Measurements from ENCODE around the gene HMBS.

The HMBS gene

DNA sequence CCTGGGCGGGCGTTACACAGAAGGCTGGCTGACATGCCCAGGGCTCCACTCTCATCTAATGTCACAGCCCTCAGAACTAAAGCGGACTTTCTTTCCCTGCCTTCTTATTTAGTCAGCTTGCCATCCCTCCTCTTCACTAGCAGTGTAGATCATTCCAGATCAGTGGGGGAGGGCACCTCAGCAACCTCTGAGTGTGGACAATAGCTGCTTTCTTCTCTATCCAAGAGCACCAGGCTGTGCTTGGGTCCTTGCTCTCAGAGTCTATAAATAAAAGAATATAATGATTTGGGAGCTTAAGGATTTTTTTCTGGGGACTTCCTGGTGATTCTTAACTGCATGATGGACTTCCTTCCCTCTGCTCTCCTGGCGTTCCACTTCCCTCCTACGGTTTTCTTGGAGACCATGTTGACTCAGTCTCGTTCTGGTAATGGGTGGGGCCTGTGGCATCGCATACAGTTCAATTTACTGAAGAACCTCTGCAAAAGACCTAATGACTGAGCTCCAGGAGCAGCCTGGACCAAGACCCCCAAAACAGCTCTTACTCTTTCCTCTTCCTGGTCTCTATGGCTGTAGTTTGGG is 2.9 kb upstream of the HMBS start:
- Mint-ChIP-seq H3K4me1 (peaks cover 16% of the 10 kb centered on the region), H3K36me3 (ENCODE audit: low read depth) (peaks cover 49% of the 10 kb centered on the region), H3K9me3 (no peaks in the 10 kb centered on the region), H3K4me3 (no peak overlapping the region), H3K27me3 (ENCODE audit: low read depth, poor library complexity) (peaks cover 6% of the 10 kb centered on the region), H3K27ac (peak overlapping the region; percentile 26)
- no peak for DNase-seq
- TF ChIP-seq, protein P1, sequence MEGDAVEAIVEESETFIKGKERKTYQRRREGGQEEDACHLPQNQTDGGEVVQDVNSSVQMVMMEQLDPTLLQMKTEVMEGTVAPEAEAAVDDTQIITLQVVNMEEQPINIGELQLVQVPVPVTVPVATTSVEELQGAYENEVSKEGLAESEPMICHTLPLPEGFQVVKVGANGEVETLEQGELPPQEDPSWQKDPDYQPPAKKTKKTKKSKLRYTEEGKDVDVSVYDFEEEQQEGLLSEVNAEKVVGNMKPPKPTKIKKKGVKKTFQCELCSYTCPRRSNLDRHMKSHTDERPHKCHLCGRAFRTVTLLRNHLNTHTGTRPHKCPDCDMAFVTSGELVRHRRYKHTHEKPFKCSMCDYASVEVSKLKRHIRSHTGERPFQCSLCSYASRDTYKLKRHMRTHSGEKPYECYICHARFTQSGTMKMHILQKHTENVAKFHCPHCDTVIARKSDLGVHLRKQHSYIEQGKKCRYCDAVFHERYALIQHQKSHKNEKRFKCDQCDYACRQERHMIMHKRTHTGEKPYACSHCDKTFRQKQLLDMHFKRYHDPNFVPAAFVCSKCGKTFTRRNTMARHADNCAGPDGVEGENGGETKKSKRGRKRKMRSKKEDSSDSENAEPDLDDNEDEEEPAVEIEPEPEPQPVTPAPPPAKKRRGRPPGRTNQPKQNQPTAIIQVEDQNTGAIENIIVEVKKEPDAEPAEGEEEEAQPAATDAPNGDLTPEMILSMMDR (IDR thresholded peaks at IDR 0.05) = no peak

DNA sequence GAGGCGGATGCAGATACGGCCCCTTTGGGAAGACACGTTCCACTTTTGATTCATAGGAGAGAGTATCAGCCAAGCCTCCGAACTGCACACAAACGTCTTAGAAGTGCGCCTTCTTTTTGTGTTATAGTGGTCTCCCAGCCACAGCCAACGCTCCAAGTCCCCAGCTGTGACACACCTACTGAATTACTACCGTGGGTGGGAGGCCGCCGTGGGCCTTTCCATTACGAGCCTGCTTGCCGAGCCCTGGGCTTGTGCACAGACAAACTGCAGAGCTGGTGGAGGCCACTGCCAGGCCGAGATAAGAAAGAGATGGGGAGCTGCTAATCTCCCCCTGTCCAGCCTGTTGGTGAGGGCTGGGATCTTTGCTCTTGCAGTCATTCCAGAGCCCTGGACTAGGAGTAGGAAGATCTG is 761 bp downstream of the HMBS start:
- peaks cover 30% of the 10 kb centered on the region for H3K4me1 Mint-ChIP-seq
- DNase-seq = peak; percentile 39

DNA sequence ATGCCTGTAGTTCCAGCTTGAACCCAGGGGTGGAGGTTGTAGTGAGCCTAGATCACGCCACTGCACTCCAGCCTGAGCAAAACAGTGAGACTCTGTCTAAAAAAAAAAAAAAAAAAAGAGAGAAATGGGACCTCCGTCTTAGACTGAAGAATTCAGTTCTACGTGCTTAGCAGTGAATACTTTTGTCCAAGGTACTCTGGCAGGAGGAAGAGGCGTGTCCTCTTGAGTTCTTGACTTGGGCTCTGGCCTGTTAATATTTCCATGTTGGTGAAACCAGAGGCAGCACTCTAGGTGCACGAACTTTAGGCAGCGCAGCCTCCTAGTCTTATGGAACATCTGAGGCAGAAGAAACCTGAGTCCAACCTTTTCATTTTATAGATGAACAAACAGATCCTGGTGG is 2.4 kb downstream of the HMBS start:
- Mint-ChIP-seq H3K9me3 (no peaks in the 10 kb centered on the region), H3K4me3 (peak overlapping the region; percentile 30), H3K4me1 (peaks cover 40% of the 10 kb centered on the region), H3K27me3 (ENCODE audit: low read depth, poor library complexity) (peaks cover 3% of the 10 kb centered on the region), H3K36me3 (ENCODE audit: low read depth) (peaks cover 5% of the 10 kb centered on the region), H3K27ac (no peak overlapping the region)
- DNase-seq = no peak
- TF ChIP-seq, protein P1 (IDR thresholded peaks at IDR 0.05) = no peak

More for the DNA sequence above, 761 bp downstream of the HMBS start:
- Mint-ChIP-seq H3K9me3 (no peaks in the 10 kb centered on the region), H3K27ac (peak overlapping the region; percentile 98), H3K27me3 (ENCODE audit: low read depth, poor library complexity) (peaks cover 6% of the 10 kb centered on the region), H3K4me3 (peak overlapping the region; percentile 98), H3K36me3 (ENCODE audit: low read depth) (peaks cover 17% of the 10 kb centered on the region)
- TF ChIP-seq, protein P1 (IDR thresholded peaks at IDR 0.05) = no peak

DNA sequence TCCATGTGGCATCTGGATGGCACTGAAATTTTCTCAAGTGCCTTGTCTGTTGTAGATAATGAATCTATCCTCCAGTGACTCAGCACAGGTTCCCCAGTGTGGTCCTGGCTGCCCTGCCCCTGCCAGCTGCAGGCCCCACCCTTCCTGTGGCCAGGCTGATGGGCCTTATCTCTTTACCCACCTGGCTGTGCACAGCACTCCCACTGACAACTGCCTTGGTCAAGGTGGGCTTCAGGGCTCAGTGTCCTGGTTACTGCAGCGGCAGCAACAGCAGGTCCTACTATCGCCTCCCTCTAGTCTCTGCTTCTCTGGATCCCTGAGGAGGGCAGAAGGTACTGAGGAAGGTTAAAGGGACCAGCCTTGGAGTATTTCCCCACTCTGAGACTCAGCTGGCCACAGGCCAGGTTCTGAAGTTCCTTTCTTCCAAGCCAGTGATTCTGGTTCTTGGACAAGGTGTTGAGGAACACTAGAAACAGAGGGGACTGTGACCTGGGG is 3.1 kb downstream of the HMBS start:
- peaks cover 3% of the 10 kb centered on the region for H3K27me3 Mint-ChIP-seq (ENCODE audit: low read depth, poor library complexity)
- H3K36me3 Mint-ChIP-seq (ENCODE audit: low read depth) = peaks cover 7% of the 10 kb centered on the region
- TF ChIP-seq, protein P1 (IDR thresholded peaks at IDR 0.05) = no peak
- peaks cover 47% of the 10 kb centered on the region for H3K4me1 Mint-ChIP-seq
- no peak overlapping the region for H3K27ac Mint-ChIP-seq
- H3K9me3 Mint-ChIP-seq = no peaks in the 10 kb centered on the region
- H3K4me3 Mint-ChIP-seq = no peak overlapping the region
- DNase-seq = no peak

DNA sequence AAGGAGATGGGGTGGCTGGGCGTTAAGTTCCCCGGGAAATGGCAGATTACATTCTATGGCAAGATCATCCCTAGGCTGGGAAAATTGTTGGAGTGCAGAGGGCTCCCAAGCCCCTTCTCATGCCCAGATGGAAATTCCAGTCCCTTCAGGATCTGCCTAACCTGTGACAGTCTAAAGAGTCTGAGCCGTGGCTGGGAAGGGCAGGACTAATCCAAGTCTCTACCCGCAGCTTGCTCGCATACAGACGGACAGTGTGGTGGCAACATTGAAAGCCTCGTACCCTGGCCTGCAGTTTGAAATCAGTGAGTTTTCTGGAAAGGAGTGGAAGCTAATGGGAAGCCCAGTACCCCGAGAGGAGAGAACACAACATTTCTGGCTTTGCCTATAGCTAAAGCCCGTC is 3.7 kb downstream of the HMBS start:
- H3K4me1 Mint-ChIP-seq = peaks cover 53% of the 10 kb centered on the region
- no peak overlapping the region for H3K4me3 Mint-ChIP-seq
- H3K9me3 Mint-ChIP-seq = no peaks in the 10 kb centered on the region
- TF ChIP-seq, protein P1 (IDR thresholded peaks at IDR 0.05) = no peak
- H3K27me3 Mint-ChIP-seq (ENCODE audit: low read depth, poor library complexity) = peaks cover 3% of the 10 kb centered on the region
- peaks cover 10% of the 10 kb centered on the region for H3K36me3 Mint-ChIP-seq (ENCODE audit: low read depth)
- H3K27ac Mint-ChIP-seq = no peak overlapping the region
- DNase-seq = no peak

DNA sequence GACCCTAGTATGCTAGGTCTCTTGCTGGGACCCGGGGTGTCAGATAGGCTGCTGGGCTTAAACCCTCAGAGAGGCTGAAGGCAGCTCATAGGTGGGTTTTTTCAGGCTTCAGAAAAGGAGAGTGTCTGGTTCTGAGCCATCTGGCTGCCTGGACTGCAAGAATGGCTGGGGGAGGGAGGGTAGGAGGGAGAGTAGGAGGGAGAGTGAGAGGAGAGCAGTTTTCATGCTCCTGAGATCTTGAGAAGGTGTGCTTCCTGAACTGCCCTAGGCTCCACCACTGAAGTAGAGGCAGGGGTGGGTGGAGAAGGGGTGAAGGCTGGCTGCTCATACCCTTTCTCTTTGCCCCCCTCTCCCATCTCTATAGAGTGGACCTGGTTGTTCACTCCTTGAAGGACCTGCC is 4.6 kb downstream of the HMBS start:
- H3K4me1 Mint-ChIP-seq = peaks cover 58% of the 10 kb centered on the region
- no peak overlapping the region for H3K4me3 Mint-ChIP-seq
- H3K27ac Mint-ChIP-seq = no peak overlapping the region
- peaks cover 16% of the 10 kb centered on the region for H3K36me3 Mint-ChIP-seq (ENCODE audit: low read depth)
- H3K9me3 Mint-ChIP-seq = no peaks in the 10 kb centered on the region
- TF ChIP-seq, protein P1 (IDR thresholded peaks at IDR 0.05) = no peak
- peaks cover 3% of the 10 kb centered on the region for H3K27me3 Mint-ChIP-seq (ENCODE audit: low read depth, poor library complexity)
- DNase-seq = no peak

Measured in nephron progenitor cell (in vitro differentiated cells).